Prostate gland (tissue), 2 donors: ENCODE data around the gene SH2D2A.

Experiments used
- CTCF ChIP-seq, 4 experiments: fragments of 200-600 bp in 2 of 4; fragments of 450-650 bp in 2 of 4; sonication (generic) in 2 of 4; IDR thresholded peaks; 1 replicate in 3 of 4; 2 replicates in 1 of 4; pipeline ENCODE4 v1.5.1; 2016 to 2019; ENCODE audit warnings: antibody characterized with exemption in 4 of 4, mild to moderate bottlenecking in 2 of 4, moderate library complexity in 2 of 4
- POLR2A ChIP-seq: fragments of 450-650 bp; IDR thresholded peaks from one replicate; pipeline ENCODE4 v1.6.1; 2016; ENCODE audit warnings: antibody characterized with exemption, mild to moderate bottlenecking
- POLR2AphosphoS5 ChIP-seq: sonication (generic); formaldehyde crosslinking; IDR thresholded peaks from one replicate; pipeline ENCODE4 v1.6.1; 2017; ENCODE audit warnings: antibody characterized with exemption

- TF ChIP-seq CTCF (IDR thresholded peaks at IDR 0.05) (no peak), POLR2A (no peak), POLR2AphosphoS5 (no peak)
These were observed 50.1 kb downstream of the SH2D2A start for GRCh38 chr1:156766298-156767100.
